Hepatocyte (in vitro differentiated cells): ENCODE results near the gene TAP1.

Experiments used
- CTCF ChIP-seq: fragments of 200-600 bp; sonication (generic); IDR thresholded peaks from 2 replicates; pipeline ENCODE4 v1.5.1; 2016; ENCODE audit warnings: antibody characterized with exemption, mild to moderate bottlenecking; ENCODE audit not compliant: poor library complexity
- EZH2phosphoT487 ChIP-seq: fragments of 200-600 bp; sonication (generic); IDR thresholded peaks from one replicate; pipeline ENCODE4 v1.6.1; 2018; ENCODE audit warnings: antibody characterized with exemption, mild to moderate bottlenecking, low read depth, moderate library complexity; ENCODE audit not compliant: unreplicated experiment, severe bottlenecking

- TF ChIP-seq CTCF (no peak), EZH2phosphoT487 (no peak)
Measured at GRCh38 chr6:32814145-32814544, 39.4 kb downstream of the TAP1 start.
